GM12892 (cell line): Measurements from ENCODE around the gene LRRC8A.

ENCODE experiments used
- POLR2A ChIP-seq: IDR thresholded peaks from 2 replicates; pipeline ENCODE4 v1.6.1; 2011; ENCODE audit warnings: low read depth, low read length, control low read depth
- POLR2AphosphoS5 ChIP-seq: IDR thresholded peaks from 2 replicates; pipeline ENCODE4 v1.6.1; 2011; ENCODE audit warnings: low read depth, low read length, control low read depth
- TAF1 ChIP-seq: IDR thresholded peaks from 2 replicates; pipeline ENCODE4 v1.6.1; 2011; ENCODE audit warnings: low read depth, mild to moderate bottlenecking, control low read depth, low read length, borderline replicate concordance

- no peak for TF ChIP-seq POLR2A
- no peak for TF ChIP-seq TAF1
- TF ChIP-seq POLR2AphosphoS5, result no peak
Observed at GRCh38 chr9:128903079-128903461, 21.1 kb downstream of the LRRC8A start.
